ENCODE measurements around the gene SLC1A2.

Gene SLC1A2

DNA sequence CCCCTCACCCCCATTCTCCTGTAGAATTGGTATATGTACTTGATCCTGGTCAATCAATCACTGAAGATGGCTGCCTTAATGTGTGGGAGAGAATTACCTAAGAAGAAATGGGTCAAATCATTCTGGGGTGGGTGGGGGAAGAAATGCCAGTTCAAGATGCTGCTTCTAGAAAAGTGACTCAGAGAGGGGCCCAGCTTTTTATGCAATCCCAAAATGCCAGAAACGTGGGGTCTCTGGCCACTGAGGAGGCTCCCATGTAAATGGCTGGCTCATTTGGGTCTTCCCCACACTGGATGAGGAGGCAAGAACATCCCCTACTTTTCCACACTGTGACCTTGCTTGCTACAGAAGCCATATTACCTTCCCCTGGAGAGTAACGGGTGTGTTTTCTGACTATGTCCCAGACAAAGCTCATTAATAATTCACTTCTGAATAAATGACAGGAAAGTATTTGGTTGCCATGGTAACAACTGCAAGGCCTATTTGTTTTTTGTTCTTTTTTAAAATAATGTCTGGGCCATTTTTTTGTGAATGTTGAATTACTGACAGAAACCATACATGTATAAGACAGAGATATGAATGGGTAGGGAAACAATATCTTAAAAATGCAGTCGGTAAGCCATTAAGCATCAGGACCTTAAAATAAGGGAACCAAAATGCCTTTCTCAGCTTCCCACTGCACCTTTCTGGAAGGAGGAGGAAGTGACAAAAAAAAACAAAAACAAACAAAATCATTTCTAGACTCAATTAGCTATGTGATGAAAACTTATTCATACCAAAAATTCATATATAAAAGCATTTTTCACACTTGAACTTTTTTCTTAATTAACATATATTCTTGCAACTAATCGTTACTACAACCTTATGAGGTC is 32.0 kb downstream of the SLC1A2 start:
- no peaks in the 10 kb centered on the region for H3K36me3 ChIP-seq

DNA sequence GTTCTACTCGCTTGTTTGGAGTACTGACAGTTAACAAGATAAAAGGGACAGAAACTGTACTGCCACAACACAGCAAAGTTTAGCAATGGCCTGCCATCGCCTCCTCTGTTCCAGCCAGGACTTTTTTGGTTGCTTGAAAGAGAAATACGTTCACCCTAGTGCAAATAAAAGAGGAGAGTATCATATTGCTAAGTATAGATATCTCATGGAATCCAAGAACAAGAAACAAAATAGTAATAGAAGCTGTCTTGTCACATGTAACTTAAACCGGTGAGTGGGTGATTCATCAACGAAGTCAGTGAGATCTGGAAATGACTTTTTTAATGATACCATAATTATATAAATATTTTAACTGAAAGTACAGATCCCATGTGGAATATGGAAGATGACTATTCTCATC is 35.4 kb downstream of the SLC1A2 start:
- Histone ChIP-seq H3K4me1 (ENCODE audit: control insufficient read depth in 1 of 2, insufficient read depth in 1 of 2, low read depth in 1 of 2, low read length in 1 of 2) (no peaks in the 10 kb centered on the region), H3K4me3 (ENCODE audit: low read depth in 1 of 2, low read length in 1 of 2) (no peak overlapping the region), H3K27me3 (no peaks in the 10 kb centered on the region), H3K27ac (no peak overlapping the region), H3K9me3 (no peaks in the 10 kb centered on the region), H3K36me3 (no peaks in the 10 kb centered on the region)
- no peak for TF ChIP-seq CTCF (IDR thresholded peaks at IDR 0.05)

More for the DNA sequence above, 32.0 kb downstream of the SLC1A2 start:
- no peak overlapping the region for H3K27ac ChIP-seq
- H3K27me3 ChIP-seq: no peaks in the 10 kb centered on the region
- H3K9me3 ChIP-seq: no peaks in the 10 kb centered on the region
- no peak overlapping the region for H3K4me3 ChIP-seq (ENCODE audit: low read depth in 1 of 2, low read length in 1 of 2)
- peaks cover 3 to 6% of the 10 kb centered on the region in 2 experiments for H3K4me1 ChIP-seq (ENCODE audit: control insufficient read depth in 1 of 2, insufficient read depth in 1 of 2, low read depth in 1 of 2, low read length in 1 of 2)
- TF ChIP-seq CTCF (IDR thresholded peaks at IDR 0.05): no peak

GRCh38 chr11:35381709-35382322 is 37.5 kb downstream of the SLC1A2 start:
- Histone ChIP-seq H3K27me3 (no peaks in the 10 kb centered on the region), H3K9me3 (no peaks in the 10 kb centered on the region), H3K4me1 (ENCODE audit: control insufficient read depth in 1 of 2, insufficient read depth in 1 of 2, low read depth in 1 of 2, low read length in 1 of 2) (no peaks in the 10 kb centered on the region), H3K4me3 (ENCODE audit: low read depth in 1 of 2, low read length in 1 of 2) (no peak overlapping the region), H3K27ac (no peak overlapping the region), H3K36me3 (no peaks in the 10 kb centered on the region)
- TF ChIP-seq CTCF (IDR thresholded peaks at IDR 0.05): no peak

DNA sequence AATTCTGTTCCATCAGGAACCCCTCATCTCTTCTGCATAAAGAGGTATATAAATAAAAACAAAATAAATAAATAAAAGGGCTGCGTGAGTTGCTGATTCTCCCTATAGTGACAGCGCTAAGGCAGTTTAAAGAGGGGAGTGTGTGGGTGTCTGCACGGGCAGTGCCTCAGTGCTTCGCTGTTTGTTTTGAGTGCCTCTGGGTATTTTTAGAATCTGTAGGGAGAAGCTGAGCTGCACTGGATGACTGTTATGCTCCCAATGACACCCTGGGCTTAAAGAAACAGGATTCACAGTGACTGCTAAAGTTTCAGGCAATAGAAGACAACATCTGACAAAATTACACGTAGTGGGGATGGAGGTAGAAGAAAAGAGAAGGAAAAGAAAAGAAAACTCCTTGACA is 38.8 kb downstream of the SLC1A2 start:
- Histone ChIP-seq H3K36me3 (no peaks in the 10 kb centered on the region), H3K27ac (no peak overlapping the region), H3K4me3 (ENCODE audit: low read depth in 1 of 2, low read length in 1 of 2) (no peak overlapping the region), H3K4me1 (ENCODE audit: control insufficient read depth in 1 of 2, insufficient read depth in 1 of 2, low read depth in 1 of 2, low read length in 1 of 2) (no peaks in the 10 kb centered on the region), H3K9me3 (no peaks in the 10 kb centered on the region), H3K27me3 (no peaks in the 10 kb centered on the region)
- TF ChIP-seq CTCF (IDR thresholded peaks at IDR 0.05): no peak

DNA sequence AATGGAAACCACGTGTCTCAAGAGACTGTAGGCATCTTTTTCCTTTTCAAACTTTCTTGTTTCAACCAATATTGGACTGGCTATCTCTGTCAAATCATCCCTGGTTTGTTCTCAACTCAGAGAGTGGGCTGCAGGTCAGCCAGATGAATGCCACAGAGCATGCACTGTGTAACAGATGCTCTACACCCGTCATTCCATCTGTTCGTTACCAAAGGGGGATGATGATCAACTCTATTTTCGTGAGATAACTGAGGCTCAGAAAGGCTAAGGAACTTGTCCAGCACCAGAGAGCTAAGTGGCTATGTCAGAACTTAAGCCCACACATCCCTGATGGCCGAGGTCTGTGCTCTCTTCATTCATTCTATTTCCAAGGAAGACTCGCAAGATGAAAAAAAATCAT is 42.1 kb downstream of the SLC1A2 start:
- Histone ChIP-seq H3K27me3 (no peaks in the 10 kb centered on the region), H3K36me3 (no peaks in the 10 kb centered on the region), H3K27ac (no peak overlapping the region), H3K4me1 (ENCODE audit: control insufficient read depth in 1 of 2, insufficient read depth in 1 of 2, low read depth in 1 of 2, low read length in 1 of 2) (no peaks in the 10 kb centered on the region), H3K9me3 (no peaks in the 10 kb centered on the region), H3K4me3 (ENCODE audit: low read depth in 1 of 2, low read length in 1 of 2) (no peak overlapping the region)
- TF ChIP-seq CTCF (IDR thresholded peaks at IDR 0.05): no peak
